GM19025 (cell line): ENCODE data around the gene LRRC43.

Source experiments
- ATAC-seq: cut with Tn5 transposase; IDR thresholded peaks from one replicate; pipeline ENCODE4 v1.9.1; 2021; ENCODE audit warnings: mild to moderate bottlenecking, low read depth, moderate library complexity; ENCODE audit not compliant: unreplicated experiment

LRRC43 gene, protein sequence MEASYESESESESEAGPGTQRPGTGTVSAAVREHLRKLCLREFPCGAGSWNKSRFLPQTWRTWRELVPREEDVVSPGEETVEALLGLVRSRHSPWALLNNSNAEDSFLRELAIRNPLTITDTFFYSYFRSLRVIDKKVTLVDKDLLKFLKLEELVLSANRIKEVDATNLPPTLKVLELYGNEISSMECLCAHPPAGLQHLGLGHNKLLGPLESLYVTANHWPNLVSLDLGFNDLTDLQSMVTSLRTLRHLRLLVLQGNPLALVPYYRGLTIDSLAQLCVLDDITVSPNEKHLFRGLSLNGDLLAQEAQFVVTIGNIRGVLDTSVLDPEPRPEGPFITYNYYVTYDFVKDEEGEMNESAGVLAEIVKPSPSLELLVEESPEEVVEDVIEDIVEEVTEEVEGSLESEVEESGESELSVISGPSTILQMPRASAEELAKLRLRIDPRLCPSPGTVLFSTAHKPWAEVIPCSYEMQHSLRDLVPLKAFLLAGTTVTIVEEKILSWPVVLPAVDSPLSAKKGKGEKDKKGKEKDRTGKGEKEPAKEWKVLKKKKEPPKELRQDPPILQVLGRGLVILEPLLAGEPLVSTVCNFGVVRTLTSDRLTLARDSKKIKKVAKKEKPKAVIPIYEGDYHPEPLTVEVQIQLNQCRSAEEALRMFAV

DNA sequence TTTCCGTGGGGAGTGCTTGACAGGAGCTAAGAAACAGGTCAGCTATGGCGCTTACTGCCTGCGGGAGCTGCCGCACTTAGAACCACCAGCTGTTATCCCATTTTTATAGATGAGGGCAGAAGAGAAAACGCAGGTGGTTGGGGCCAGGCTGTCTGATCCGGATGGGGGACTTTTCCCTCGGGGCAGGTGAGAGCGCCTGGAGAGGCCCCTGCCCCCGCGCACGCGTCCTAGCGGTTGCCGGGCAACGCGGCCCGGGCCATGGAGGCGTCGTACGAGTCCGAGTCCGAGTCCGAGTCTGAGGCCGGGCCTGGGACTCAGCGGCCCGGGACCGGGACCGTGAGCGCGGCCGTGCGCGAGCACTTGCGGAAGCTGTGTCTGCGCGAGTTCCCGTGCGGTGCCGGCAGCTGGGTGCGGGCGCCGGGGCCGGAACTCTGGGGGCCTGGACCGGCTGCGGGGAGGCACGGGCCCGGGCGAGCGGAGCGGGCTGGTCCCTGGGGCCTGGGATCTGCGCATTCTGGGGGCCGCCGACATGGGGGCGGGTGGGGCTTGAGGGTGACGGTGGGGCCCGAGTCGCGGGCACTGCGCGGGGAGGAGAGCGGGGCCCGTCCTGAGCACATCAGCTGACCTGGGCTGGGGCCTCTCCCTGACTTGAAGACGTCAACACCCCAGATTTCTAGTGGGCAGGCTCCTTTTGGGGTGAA lies at the start of gene LRRC43:
TSS of gene LRRC43 (plus strand) at position 237 of the 701 bp plus-strand sequence. CDS start at position 259, 22 bp downstream.
- ATAC-seq = no peak

- no peak for ATAC-seq
These were observed 49.6 kb upstream of the LRRC43 start for GRCh38 chr12:122133192-122133950.

- ATAC-seq = no peak
These were observed 47.4 kb upstream of the LRRC43 start for GRCh38 chr12:122135437-122136031.

DNA sequence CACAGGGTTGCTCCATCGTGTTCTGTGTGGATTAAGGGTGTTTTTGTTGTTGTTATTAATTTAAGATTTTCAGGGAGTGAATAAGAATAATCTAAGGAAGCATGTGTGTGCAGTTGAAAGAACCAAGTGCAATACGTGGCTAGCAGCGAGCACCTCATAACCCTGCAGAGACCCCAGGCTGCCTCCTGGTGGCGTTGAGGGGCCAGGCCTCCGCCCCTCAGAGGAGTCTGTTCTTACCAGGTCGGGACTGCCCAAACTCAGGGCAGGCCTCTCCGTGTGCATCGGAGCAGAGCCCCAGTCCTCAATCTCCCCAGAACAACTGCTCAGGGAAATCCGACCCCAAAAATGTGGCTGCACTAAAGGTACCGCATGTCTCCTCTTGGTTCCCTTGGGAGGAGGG lies 45.7 kb upstream of the LRRC43 start:
- ATAC-seq = no peak

DNA sequence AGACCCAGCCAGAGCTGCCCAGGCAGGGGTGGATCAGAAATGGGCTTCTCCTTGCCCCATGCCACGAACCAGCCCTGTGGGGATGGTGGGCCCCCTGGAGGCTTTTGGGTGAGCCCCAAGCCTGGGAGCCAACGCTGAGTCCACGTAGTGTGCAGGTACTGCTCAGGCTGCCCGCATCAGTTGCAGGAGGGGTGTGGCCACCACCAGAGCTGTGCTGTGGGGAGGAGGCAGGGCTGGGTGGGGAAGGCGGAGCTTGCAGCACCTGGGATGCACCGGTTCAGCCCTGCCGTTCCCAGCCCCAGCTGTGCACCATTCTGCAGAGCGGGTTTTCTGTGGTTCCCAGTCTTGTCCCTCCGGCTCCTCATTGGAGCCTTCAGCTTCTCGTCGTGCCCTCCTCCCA lies 45.2 kb upstream of the LRRC43 start:
- no peak for ATAC-seq

DNA sequence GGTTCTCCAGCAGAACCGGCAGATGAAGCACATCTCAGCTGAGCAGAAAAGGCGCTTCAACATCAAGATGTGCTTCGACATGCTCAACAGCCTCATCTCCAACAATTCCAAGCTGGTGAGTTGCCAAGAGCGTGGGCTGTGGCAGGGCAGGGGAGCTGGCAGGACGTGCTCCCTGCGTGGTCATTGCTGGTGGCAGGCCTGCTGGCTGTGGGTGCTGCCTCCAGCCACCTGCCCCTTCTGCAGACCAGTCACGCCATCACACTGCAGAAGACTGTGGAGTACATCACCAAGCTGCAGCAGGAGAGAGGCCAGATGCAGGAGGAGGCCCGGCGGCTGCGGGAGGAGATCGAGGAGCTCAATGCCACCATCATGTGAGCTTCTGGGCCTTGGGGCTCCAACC lies 44.7 kb upstream of the LRRC43 start:
- no peak for ATAC-seq

GRCh38 chr12:122138616-122139015 lies 44.3 kb upstream of the LRRC43 start:
- ATAC-seq = no peak

- ATAC-seq = no peak
These were observed 43.7 kb upstream of the LRRC43 start for GRCh38 chr12:122139266-122139665.

DNA sequence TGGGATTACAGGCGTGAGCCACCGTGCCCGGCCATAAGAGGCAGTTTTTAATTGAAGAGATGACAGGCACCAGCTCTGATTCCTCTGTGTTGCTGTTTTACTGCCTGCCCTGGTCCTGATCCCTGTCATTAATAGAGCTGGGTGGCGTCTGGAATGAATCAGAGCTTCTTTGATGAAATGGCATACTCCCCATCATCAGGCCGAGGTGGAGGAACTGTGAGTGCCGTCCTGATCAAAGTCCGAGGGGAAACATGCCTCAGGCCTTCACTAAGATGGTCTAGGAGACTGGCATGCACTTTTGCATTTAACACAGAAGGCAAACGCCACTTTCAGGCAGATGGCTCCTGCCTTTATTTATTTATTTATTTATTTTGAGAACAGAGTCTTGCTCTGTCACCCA lies 43.0 kb upstream of the LRRC43 start:
- no peak for ATAC-seq

- no peak for ATAC-seq
These were observed 42.3 kb upstream of the LRRC43 start for GRCh38 chr12:122140467-122141257.

DNA sequence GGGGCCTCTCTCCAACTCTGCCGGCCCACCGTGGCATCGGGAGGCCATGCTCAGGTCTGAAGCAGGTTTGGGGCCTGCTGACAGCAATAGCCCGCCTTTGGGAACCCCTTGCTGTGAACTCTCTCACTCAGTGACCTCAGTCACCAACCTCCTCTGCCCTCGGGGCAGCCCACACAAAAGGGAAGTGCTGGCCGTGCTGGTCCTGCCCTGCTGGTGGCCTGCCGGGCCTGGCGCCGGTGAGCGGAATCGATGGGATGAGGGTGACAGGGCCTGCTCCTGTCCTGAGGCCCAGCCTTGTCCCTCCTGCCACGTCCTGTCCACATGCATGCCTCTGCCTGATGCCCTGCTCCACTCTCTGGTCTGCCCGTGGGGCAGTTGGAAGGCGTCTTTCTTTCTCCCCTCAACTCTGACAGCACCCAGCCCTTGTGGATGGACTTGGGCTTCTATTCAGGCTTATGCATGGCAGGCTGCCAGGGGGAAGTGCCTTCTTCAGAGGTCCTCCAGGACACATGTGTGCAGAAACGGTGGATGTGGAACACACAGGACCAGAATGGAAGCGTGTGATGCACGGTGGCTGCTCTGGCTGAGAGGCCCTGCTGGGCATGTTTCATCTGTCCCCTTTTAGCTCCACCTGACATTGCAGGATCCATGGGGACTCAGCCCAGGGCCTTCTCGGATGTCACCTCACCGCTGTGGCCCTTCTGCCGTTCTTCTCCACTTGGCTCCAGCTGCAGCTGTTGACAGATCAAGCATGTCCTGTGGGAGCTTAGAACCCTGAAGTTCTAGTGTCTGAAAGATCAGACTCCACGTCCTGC lies 40.8 kb upstream of the LRRC43 start:
- ATAC-seq = no peak

DNA sequence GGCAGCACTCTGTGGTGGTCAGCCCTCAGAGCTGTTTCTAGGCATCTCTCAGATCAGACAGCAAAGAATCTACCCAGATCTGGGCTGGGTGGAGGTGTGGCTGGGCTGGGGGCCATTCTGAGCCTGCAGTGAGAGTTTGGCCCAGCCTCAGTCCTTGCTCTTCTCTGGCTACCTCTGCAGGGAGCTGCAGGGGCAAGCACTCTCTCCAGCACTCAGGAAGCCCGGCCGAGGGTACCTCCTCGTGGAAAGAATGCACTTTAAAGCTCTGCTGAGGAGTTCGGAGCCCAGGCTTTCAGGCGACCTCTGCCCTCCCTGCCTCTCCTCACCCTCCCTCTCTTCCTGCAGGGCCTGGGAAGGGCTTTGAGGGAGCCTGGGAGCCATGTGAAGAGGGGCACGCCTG lies 40.1 kb upstream of the LRRC43 start:
- no peak for ATAC-seq

DNA sequence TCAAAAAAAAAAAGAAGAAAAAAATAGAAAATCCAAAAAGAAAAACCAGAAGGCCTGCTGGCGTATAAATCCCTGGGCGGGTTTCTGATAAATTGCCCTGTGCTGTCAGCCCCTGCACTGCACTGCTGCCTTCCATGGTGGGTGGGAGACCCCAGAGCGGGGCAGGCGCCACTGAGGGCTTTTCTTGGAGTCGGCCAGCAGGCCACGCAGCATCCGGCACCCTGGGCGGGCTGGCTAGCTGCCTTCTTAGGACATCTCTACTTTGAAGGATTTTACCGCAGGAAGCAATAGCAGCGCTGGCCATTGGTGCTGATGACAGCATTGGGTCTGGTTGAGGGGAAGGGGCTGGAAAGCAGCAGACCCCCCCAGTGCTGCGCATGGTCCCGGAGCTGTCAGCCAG lies 38.0 kb upstream of the LRRC43 start:
- ATAC-seq = no peak

GRCh38 chr12:122145505-122146330 lies 37.2 kb upstream of the LRRC43 start:
- no peak for ATAC-seq

- no peak for ATAC-seq
These were observed 35.2 kb upstream of the LRRC43 start for GRCh38 chr12:122147514-122148290.

GRCh38 chr12:122148657-122149056 lies 34.3 kb upstream of the LRRC43 start:
- no peak for ATAC-seq

- ATAC-seq = no peak
These were observed 32.7 kb upstream of the LRRC43 start for GRCh38 chr12:122150127-122150681.
